Spleen (tissue), 7 donors: ENCODE results near the gene SMPD1.

Experiments
- CTCF ChIP-seq, 11 experiments: fragments of 200-600 bp in 7 of 11; fragments of 450-650 bp in 4 of 11; sonication (generic) in 4 of 11; IDR thresholded peaks in 8 of 11; conservative IDR thresholded peaks in 3 of 11; 1 replicate in 7 of 11; 2 replicates in 4 of 11; pipeline versions ENCODE4 v1.4.0 to v1.8.0; 2016 to 2021; ENCODE audit warnings: antibody characterized with exemption in 11 of 11, inconsistent platforms in 4 of 11, mild to moderate bottlenecking in 1 of 11
- POLR2A ChIP-seq, 3 donors: fragments of 450-650 bp; IDR thresholded peaks; one replicate each; pipeline ENCODE4 v1.5.1; 2017; ENCODE audit warnings: antibody characterized with exemption in 3 of 3, mild to moderate bottlenecking in 1 of 3
- donor health status: DM: no; HTN: no; CAD: no; lungs with moderate emphysema.
- donor health status: DM: no; HTN: no; CAD: no.
- donor health status: DM: no; HTN: no; CAD: no.

DNA sequence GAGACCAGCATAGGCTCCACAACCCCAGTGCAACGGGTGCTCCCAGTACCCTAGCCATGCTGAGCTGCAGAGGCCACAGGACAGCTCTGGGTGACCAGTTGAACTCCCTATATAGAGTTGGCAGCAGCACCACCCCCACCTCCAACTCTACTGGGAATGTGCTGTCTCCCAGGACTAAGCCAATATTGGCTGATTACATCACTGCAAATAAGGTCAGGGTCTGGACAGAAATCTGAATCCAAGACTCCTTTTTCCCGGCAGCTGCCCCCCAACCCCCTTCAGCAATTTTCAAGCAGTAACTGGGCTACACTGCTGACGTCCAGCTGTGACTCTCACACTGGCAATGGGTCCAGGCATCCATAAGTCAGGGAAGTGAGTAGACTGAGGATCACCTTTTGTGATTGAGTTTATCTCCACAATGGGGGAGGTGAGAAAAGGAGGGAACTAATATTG is 50.7 kb downstream of the SMPD1 start, which contains the start of gene HPX:
- no peak for TF ChIP-seq CTCF (IDR thresholded peaks at IDR 0.05 in 8 of 11, conservative IDR thresholded peaks at IDR 0.05 in 3 of 11)
- TF ChIP-seq POLR2A (IDR thresholded peaks at IDR 0.05) = no peak
